ENCODE measurements around the gene ACSF3.

- no peak for TF ChIP-seq ZBTB26 (tag by site-specific recombination; optimal IDR thresholded peaks at IDR 0.05)
- no peak for TF ChIP-seq CTCF (tag by site-specific recombination; IDR thresholded peaks at IDR 0.05)
- TF ChIP-seq ZNF354C (tag by site-specific recombination; IDR thresholded peaks at IDR 0.05; ENCODE audit: borderline replicate concordance, low read depth): no peak
- no peak for TF ChIP-seq ZNF670 (tag by site-specific recombination; IDR thresholded peaks at IDR 0.05; ENCODE audit: low read depth)
- TF ChIP-seq ZNF76 (tag by site-specific recombination; IDR thresholded peaks at IDR 0.05; ENCODE audit: borderline replicate concordance, low read depth): no peak
Measured at GRCh38 chr16:89113152-89113547, 19.5 kb downstream of the ACSF3 start.
